T-cell (primary cell): ENCODE data around the gene IGLON5. TPM values are rescaled to one million over a fixed set of nuclear protein-coding genes. Genes with fewer than 3 reads are reported as not detected.

Source experiments
- ATAC-seq, 4 experiments: fragments of 200-7000 bp in 3 of 4; fragments of 150-1000 bp in 1 of 4; cut with Tn5 transposase; replicated peaks in 1 of 4; 1 replicate in 3 of 4; 2 replicates in 1 of 4; pipeline ENCODE4 v1.10.0; 2021; ENCODE audit warnings: moderate library complexity in 3 of 4, mild to moderate bottlenecking in 2 of 4, moderate number of reproducible peaks in 1 of 4
- CTCF ChIA-PET, 2 donors: fragments of 300-600 bp; sonication (Branson Sonifier 250); formaldehyde crosslinking; loops; one replicate each; lab custom pipeline; 2022; ENCODE audit warnings: antibody characterized with exemption in 2 of 2; lab: Charles Lee
- POLR2A ChIA-PET, 2 donors: fragments of 300-600 bp; sonication (Branson Sonifier 250); formaldehyde crosslinking; loops; one replicate each; lab custom pipeline; 2022; ENCODE audit warnings: antibody characterized with exemption in 2 of 2; lab: Charles Lee
- DNase-seq, 35 experiments: peaks; one replicate each; pipeline versions ENCODE4 v3.0.0 to v3.0.0-alpha.2; 2013 to 2023
- H3K27ac ChIP-seq: one replicate; pipeline ENCODE4 v1.5.1; 2013; ENCODE audit warnings: low read length
- H3K27me3 ChIP-seq, 2 experiments: replicated peaks in 1 of 2; 1 replicate in 1 of 2; 2 replicates in 1 of 2; pipeline versions ENCODE4 v1.6.1 to v1.7.0; 2013; ENCODE audit warnings: low read length in 1 of 2, mixed read lengths in 1 of 2; ENCODE audit not compliant: control insufficient read depth in 2 of 2, insufficient read depth in 2 of 2; ENCODE audit errors: extremely low read depth in 1 of 2
- H3K36me3 ChIP-seq, 2 donors: 1 replicate in 1 of 2; 2 replicates in 1 of 2; pipeline versions ENCODE4 v1.6.1 to v1.7.0; 2013; ENCODE audit warnings: low read length in 1 of 2; ENCODE audit not compliant: control insufficient read depth in 2 of 2, insufficient read depth in 1 of 2; ENCODE audit errors: extremely low read depth in 1 of 2
- H3K4me1 ChIP-seq, 2 experiments: 1 replicate in 1 of 2; 2 replicates in 1 of 2; pipeline versions ENCODE4 v1.6.1 to v1.7.0; 2013; ENCODE audit warnings: low read length in 2 of 2, mixed read lengths in 1 of 2; ENCODE audit not compliant: insufficient read depth in 2 of 2, control insufficient read depth in 1 of 2; ENCODE audit errors: extremely low read depth in 1 of 2
- H3K4me3 ChIP-seq, 2 donors: 1 replicate in 1 of 2; 2 replicates in 1 of 2; pipeline versions ENCODE4 v1.5.1 to v1.7.0; 2013; ENCODE audit warnings: mild to moderate bottlenecking in 2 of 2, low read length in 1 of 2, moderate library complexity in 1 of 2; ENCODE audit not compliant: control insufficient read depth in 1 of 2; ENCODE audit errors: extremely low read depth in 1 of 2
- H3K9me3 ChIP-seq: 2 replicates; pipeline ENCODE4 v1.7.0; 2013
- H3K27ac Mint-ChIP-seq, 2 donors: one replicate each; pipeline ENCODE4 v1.8.0; 2020 to 2021; ENCODE audit warnings: mild to moderate bottlenecking in 2 of 2, mixed read lengths in 2 of 2
- H3K27me3 Mint-ChIP-seq, 2 donors: one replicate each; pipeline ENCODE4 v1.8.0; 2021 to 2022; ENCODE audit warnings: mixed read lengths in 2 of 2
- H3K36me3 Mint-ChIP-seq: one replicate; pipeline ENCODE4 v1.8.0; 2021; ENCODE audit warnings: mixed read lengths
- H3K4me1 Mint-ChIP-seq, 3 donors: one replicate each; pipeline ENCODE4 v1.8.0; 2020 to 2022; ENCODE audit warnings: mixed read lengths in 3 of 3, mild to moderate bottlenecking in 1 of 3
- H3K4me3 Mint-ChIP-seq, 3 donors: one replicate each; pipeline ENCODE4 v1.8.0; 2020 to 2022; ENCODE audit warnings: mild to moderate bottlenecking in 3 of 3, mixed read lengths in 3 of 3, moderate library complexity in 3 of 3
- H3K9me3 Mint-ChIP-seq, 3 donors: one replicate each; pipeline ENCODE4 v1.8.0; 2020 to 2022; ENCODE audit warnings: mixed read lengths in 3 of 3
- WGBS: methylation state at CpG from one replicate; pipeline ENCODE4 v1.1.5; 2013; ENCODE audit warnings: missing lambda C conversion rate; ENCODE audit not compliant: insufficient coverage; 5-methylcytosine and 5-hydroxymethylcytosine counted together
- total RNA-seq, 35 experiments: library from RNA in 6 of 35; stranded (reverse) in 6 of 35; fragments of 120-200 nt in 1 of 35; gene quantifications; one replicate each; pipeline versions ENCODE4 v1.2.1 to v1.2.4 and lab custom pipeline; 2013 to 2026

IGLON5 gene
- total RNA-seq, 5 donors from 2014 or later (not counting 1 experiment from before 2014, with no cell fraction given) = 0.10 TPM; not detected in 4

GRCh38 chr19:51341066-51341465, 29.6 kb downstream of the IGLON5 start:
- H3K27ac Mint-ChIP-seq = peak overlapping the region in 1 of 2 donors; percentile 42
- Histone ChIP-seq H3K4me1 (peaks cover 2 to 24% of the 10 kb centered on the region in 2 experiments), H3K27me3 (peaks cover 0 to 19% of the 10 kb centered on the region in 2 experiments), H3K9me3 (no peaks in the 10 kb centered on the region), H3K27ac (no peak overlapping the region), H3K4me3 (no peak overlapping the region), H3K36me3 (peaks cover 9 to 11% of the 10 kb centered on the region in 2 donors)
- H3K27me3 Mint-ChIP-seq = peaks cover 0 to 2% of the 10 kb centered on the region in 2 donors
- H3K9me3 Mint-ChIP-seq = no peaks in the 10 kb centered on the region
- no peak for ATAC-seq
- no peak for DNase-seq
- H3K4me3 Mint-ChIP-seq = peak overlapping the region; percentile 62 to 72 (median 67)
- ChIA-PET CTCF (interaction anchor here in 1 of 2 donors (0.6 kb wide), 1 partner anchor 135 kb away, joined by 3 read pairs; no protein-coding TSS in a partner anchor), POLR2A (no interaction called here)
- peaks cover 5% of the 10 kb centered on the region for H3K36me3 Mint-ChIP-seq
- 94% methylated on average over 15 of the region's 18 CpGs for WGBS
- H3K4me1 Mint-ChIP-seq = peaks cover 9 to 22% (median 16%) of the 10 kb centered on the region in 3 donors

DNA sequence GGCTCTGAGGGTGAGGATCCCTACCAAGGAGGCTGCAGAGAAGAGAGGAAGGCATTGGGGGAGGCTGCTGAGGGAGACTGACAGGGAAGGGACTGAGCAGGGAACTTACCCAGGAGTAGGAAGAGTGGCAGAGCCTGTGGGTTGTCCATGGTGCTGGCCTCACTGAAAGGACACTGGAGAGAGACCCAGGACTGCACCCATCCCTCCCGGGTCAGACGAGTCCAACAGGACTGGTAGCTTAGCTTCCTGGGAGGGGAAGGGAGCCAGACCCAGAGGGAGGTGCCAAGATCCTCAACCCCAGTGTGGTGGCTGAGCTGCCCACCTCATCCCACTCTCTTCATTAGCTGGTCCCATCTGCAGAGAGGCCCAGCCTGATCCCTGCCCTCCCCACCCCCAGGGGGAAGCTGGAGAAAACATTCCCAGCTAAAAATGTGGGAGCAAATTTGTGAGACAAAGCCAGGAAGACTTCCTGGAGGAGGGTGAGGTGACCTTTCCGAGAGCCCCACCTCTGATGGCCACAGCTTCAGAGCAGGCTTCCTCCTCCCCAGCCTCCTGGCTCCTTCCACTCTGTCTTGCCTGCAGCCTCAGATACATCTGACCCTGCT, 30.6 kb downstream of the IGLON5 start, which contains the start of gene VSIG10L:
Gene VSIG10L, minus strand, starts transcription at position 164 of the 605 bp plus-strand sequence. Its CDS starts 15 bp downstream, at position 149.
- Histone ChIP-seq H3K27me3 (peaks cover 0 to 17% of the 10 kb centered on the region in 2 experiments), H3K4me1 (peaks cover 2 to 24% of the 10 kb centered on the region in 2 experiments), H3K9me3 (no peaks in the 10 kb centered on the region), H3K4me3 (no peak within 1 kb of the TSS), H3K36me3 (peaks cover 11 to 13% of the 10 kb centered on the region in 2 donors), H3K27ac (no peak within 1 kb of the TSS)
- no peaks in the 10 kb centered on the region for H3K9me3 Mint-ChIP-seq
- POLR2A ChIA-PET = no interaction called here
- DNase-seq = no peak
- CTCF ChIA-PET = interaction anchor here in 1 of 2 donors (0.6 kb wide), 2 partner anchors 28 to 59 kb away, joined by 6 read pairs; no protein-coding TSS in a partner anchor
- no peaks in the 10 kb centered on the region for H3K27me3 Mint-ChIP-seq
- H3K4me3 Mint-ChIP-seq = peak within 1 kb of the TSS; percentile 62 to 72 (median 67)
- ATAC-seq = no peak
- peaks cover 9 to 22% (median 16%) of the 10 kb centered on the region in 3 donors for H3K4me1 Mint-ChIP-seq
- H3K36me3 Mint-ChIP-seq = peaks cover 15% of the 10 kb centered on the region
- WGBS = 60% methylated on average over 1 of the region's 3 CpGs
- H3K27ac Mint-ChIP-seq = peak within 1 kb of the TSS; percentile 23 to 72

DNA sequence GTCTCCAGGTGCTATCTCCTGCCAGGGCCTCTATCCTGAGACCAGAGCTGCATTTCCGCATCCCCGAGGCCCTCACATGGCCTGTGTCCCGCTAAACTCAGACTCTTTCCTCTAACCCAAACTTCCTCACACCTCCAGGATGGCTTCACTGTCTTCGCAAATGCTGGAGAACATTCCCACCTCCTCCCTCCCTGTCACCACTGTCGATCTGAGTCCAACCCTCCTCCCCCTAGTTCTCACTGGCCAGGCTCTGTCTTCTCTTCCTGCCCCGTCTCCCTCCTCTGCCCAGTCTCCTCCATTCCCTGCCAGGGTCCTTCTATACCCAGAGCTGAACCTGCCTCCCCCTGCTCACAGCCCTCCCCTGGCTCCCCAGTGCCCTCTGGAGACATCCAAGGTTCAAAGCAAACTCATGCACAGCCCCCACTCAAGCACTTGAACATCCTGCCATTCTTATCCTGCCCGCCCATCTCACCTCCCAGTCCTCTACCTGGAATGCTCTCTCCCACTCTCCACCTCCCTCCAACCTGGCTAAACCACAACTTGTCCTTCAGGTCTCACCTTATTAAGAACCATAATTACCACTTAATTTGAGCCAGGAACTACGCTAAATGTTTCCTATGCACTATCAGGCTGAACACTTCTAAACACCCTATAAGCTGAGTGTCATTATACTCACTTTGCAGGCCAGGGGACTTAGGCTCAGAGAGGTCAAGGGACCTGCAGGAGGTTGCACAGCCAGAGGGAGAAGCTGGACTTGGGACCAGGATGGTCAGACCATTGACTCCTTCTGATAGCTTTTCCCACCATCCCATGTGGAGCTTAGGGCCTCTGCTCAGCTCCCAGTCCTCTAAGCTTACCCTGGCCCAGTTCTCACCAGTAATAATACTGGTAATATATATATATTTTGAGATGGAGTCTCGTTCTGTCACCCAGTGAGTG, 31.5 kb downstream of the IGLON5 start:
- WGBS = 61% methylated on average over 7 of the region's 9 CpGs
- Mint-ChIP-seq H3K27ac (peak overlapping the region; percentile 23 to 45), H3K4me3 (no peak overlapping the region), H3K4me1 (peaks cover 9 to 22% (median 16%) of the 10 kb centered on the region in 3 donors), H3K36me3 (peaks cover 20% of the 10 kb centered on the region), H3K9me3 (no peaks in the 10 kb centered on the region), H3K27me3 (no peaks in the 10 kb centered on the region)
- Histone ChIP-seq H3K4me1 (peaks cover 2 to 24% of the 10 kb centered on the region in 2 experiments), H3K9me3 (no peaks in the 10 kb centered on the region), H3K27ac (no peak overlapping the region), H3K36me3 (peaks cover 11 to 18% of the 10 kb centered on the region in 2 donors), H3K4me3 (no peak overlapping the region), H3K27me3 (peaks cover 0 to 10% of the 10 kb centered on the region in 2 experiments)
- ChIA-PET CTCF (interaction anchor here in 1 of 2 donors (0.5 to 0.6 kb wide), 2 partner anchors 27 to 787 kb away, joined by 3 to 6 read pairs; no protein-coding TSS in a partner anchor), POLR2A (no interaction called here)
- DNase-seq = no peak
- no peak for ATAC-seq

DNA sequence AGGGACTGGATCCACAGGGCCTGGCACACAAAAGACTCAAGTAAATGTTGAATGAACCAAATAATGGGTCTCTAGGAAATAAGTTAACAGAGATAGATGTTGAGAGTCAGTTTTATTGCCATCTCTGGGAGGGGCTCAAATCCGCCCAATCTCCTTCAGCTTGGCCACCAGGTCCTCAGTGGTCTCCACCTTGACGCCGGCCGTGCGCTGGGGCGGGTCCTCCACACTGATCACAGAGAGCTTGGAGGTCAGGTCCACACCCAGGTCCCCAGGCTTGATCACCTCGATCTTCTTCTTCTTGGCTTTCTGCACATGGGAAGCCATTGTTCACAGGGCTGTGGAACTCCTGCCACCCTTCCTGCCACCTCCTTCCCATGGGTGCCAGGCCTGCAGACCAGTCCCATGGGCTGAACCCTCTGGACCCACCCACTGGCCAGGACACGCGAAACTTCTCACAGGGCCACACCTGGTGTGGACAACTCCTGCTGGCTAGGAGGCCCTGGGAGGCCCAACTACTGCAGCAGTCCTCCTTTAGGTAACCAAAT, 33.7 kb downstream of the IGLON5 start:
- ChIA-PET POLR2A (no interaction called here), CTCF (no interaction called here)
- H3K4me1 Mint-ChIP-seq = peaks cover 0 to 7% (median 5%) of the 10 kb centered on the region in 3 donors
- 93% methylated on average over 9 of the region's 9 CpGs for WGBS
- H3K4me1 ChIP-seq = peaks cover 0 to 7% of the 10 kb centered on the region in 2 experiments
- H3K4me3 Mint-ChIP-seq = no peak overlapping the region
- H3K9me3 ChIP-seq = no peaks in the 10 kb centered on the region
- no peaks in the 10 kb centered on the region for H3K27me3 Mint-ChIP-seq
- H3K27ac ChIP-seq = no peak overlapping the region
- no peak for DNase-seq
- H3K36me3 Mint-ChIP-seq = peaks cover 23% of the 10 kb centered on the region
- peak overlapping the region in 1 of 2 donors; percentile 2 for H3K27ac Mint-ChIP-seq
- ATAC-seq = no peak
- H3K27me3 ChIP-seq = no peaks in the 10 kb centered on the region
- H3K9me3 Mint-ChIP-seq = no peaks in the 10 kb centered on the region
- peaks cover 11 to 21% of the 10 kb centered on the region in 2 donors for H3K36me3 ChIP-seq
- no peak overlapping the region for H3K4me3 ChIP-seq

DNA sequence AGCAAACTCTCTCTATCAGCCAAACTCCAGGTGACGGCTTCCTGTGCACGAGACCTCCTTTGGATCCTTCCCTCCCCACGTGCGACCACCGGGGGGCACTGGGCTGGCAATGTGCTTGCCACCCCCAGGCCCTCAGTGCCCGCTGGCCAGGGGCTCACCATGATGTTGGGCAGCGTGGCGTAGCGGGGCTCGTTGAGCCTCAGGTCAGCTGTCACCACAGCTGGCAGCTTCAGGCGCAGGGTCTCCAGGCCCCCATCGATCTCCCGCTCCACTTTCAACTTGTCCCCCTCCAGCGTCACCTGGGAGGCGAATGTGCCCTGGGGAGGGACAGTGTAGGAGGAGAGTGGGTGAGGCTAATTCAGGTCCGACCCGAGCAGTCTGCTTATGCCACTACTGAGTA, 35.3 kb downstream of the IGLON5 start:
- no peak for DNase-seq
- no peak for ATAC-seq
- peaks cover 0 to 3% (median under 1%) of the 10 kb centered on the region in 3 donors for H3K4me1 Mint-ChIP-seq
- H3K4me3 ChIP-seq = no peak overlapping the region
- H3K27me3 ChIP-seq = no peaks in the 10 kb centered on the region
- no peaks in the 10 kb centered on the region for H3K27me3 Mint-ChIP-seq
- no peak overlapping the region for H3K27ac ChIP-seq
- CTCF ChIA-PET = no interaction called here
- H3K4me3 Mint-ChIP-seq = no peak overlapping the region
- H3K27ac Mint-ChIP-seq = no peak overlapping the region
- peaks cover 36% of the 10 kb centered on the region for H3K36me3 Mint-ChIP-seq
- H3K4me1 ChIP-seq = no peaks in the 10 kb centered on the region
- H3K9me3 ChIP-seq = no peaks in the 10 kb centered on the region
- peaks cover 18 to 33% of the 10 kb centered on the region in 2 donors for H3K36me3 ChIP-seq
- POLR2A ChIA-PET = no interaction called here
- no peaks in the 10 kb centered on the region for H3K9me3 Mint-ChIP-seq
- WGBS = 92% methylated on average over 6 of the region's 17 CpGs
